Common myeloid progenitor, CD34-positive (primary cell): Measurements from ENCODE around the gene ZNF750.

Experiments
- CTCF ChIA-PET: fragments of 350-600 bp; sonication (Branson Sonifier 250); formaldehyde crosslinking; loops from one replicate; lab custom pipeline; 2021; ENCODE audit warnings: antibody characterized with exemption; lab: Charles Lee
- POLR2A ChIA-PET: fragments of 350-600 bp; sonication (Branson Sonifier 250); formaldehyde crosslinking; loops from one replicate; lab custom pipeline; 2021; ENCODE audit warnings: antibody characterized with exemption; lab: Charles Lee
- DNase-seq, 3 donors: peaks; one replicate each; pipeline versions ENCODE4 v3.0.0 to v3.0.0-alpha.2; 2013
- H3K27ac ChIP-seq, 2 experiments: 1 replicate in 1 of 2; 2 replicates in 1 of 2; pipeline ENCODE4 v1.7.0; 2013; ENCODE audit warnings: inconsistent platforms in 2 of 2, low read length in 2 of 2, mild to moderate bottlenecking in 2 of 2, low read depth in 1 of 2, moderate library complexity in 1 of 2; ENCODE audit not compliant: severe bottlenecking in 2 of 2, insufficient read depth in 1 of 2, poor library complexity in 1 of 2
- H3K27me3 ChIP-seq, 5 experiments: replicated peaks in 2 of 5; 1 replicate in 3 of 5; 2 replicates in 2 of 5; pipeline versions ENCODE4 v1.6.1 to v1.7.0; 2013; ENCODE audit warnings: low read length in 4 of 5, mild to moderate bottlenecking in 2 of 5, moderate library complexity in 2 of 5, inconsistent platforms in 1 of 5; ENCODE audit not compliant: insufficient read depth in 5 of 5, control insufficient read depth in 4 of 5
- H3K36me3 ChIP-seq, 4 experiments: 1 replicate in 2 of 4; 2 replicates in 2 of 4; pipeline versions ENCODE4 v1.6.1 to v1.7.0; 2013; ENCODE audit warnings: low read length in 3 of 4, control low read depth in 1 of 4, mild to moderate bottlenecking in 1 of 4; ENCODE audit not compliant: control insufficient read depth in 4 of 4, insufficient read depth in 4 of 4
- H3K4me1 ChIP-seq, 4 experiments: 1 replicate in 3 of 4; 2 replicates in 1 of 4; pipeline versions ENCODE4 v1.6.1 to v1.7.1; 2013; ENCODE audit warnings: low read length in 3 of 4, mild to moderate bottlenecking in 3 of 4, control low read depth in 1 of 4, inconsistent platforms in 1 of 4, moderate library complexity in 1 of 4; ENCODE audit not compliant: control insufficient read depth in 4 of 4, insufficient read depth in 4 of 4; ENCODE audit errors: control extremely low read depth in 1 of 4
- H3K4me3 ChIP-seq, 7 experiments: 1 replicate in 4 of 7; 2 replicates in 3 of 7; pipeline versions ENCODE4 v1.5.1 to v1.7.0; 2013; ENCODE audit warnings: mild to moderate bottlenecking in 7 of 7, low read length in 6 of 7, moderate library complexity in 6 of 7, inconsistent platforms in 2 of 7, low read depth in 2 of 7, control low read depth in 1 of 7; ENCODE audit not compliant: insufficient read depth in 4 of 7, control insufficient read depth in 1 of 7; ENCODE audit errors: extremely low read depth in 1 of 7
- H3K9me3 ChIP-seq, 5 experiments: 1 replicate in 4 of 5; 2 replicates in 1 of 5; pipeline versions ENCODE4 v1.6.1 to v1.7.1; 2013; ENCODE audit warnings: low read length in 4 of 5, mild to moderate bottlenecking in 2 of 5, inconsistent platforms in 1 of 5, low read depth in 1 of 5, moderate library complexity in 1 of 5; ENCODE audit not compliant: control insufficient read depth in 4 of 5, insufficient read depth in 2 of 5; ENCODE audit errors: control extremely low read depth in 1 of 5
- WGBS: methylation state at CpG from one replicate; pipeline ENCODE4 v1.1.5; 2013; ENCODE audit not compliant: insufficient coverage; 5-methylcytosine and 5-hydroxymethylcytosine counted together

The ZNF750 gene

DNA sequence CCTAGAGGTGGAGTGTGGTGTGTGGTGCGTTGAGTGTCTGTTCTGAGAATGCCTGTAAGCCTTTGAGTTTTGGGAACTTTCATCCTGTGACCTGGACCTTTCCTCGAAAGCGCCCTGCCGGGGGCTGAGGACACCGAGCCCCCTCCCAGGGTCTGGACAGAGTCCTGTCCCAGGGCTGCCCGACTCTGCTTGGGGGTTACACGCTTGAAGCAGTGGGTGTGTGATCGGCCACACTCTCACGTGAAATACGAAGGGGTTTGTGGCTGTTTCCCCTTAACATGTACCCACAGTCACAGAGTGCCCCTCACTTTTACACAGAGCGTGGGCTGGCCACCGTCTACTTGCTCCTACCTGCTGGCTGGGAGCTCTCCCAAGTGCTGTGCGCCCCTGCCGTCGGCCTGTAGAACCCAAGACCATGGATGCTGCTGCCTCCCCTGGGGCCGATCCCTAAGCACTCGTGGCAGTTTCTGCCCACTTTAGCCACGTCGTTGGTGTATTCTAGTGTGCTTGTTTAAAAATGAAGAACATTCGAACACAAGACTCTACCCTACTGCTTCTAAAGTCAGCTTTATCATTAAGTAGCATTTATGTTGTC, 6.8 kb downstream of the ZNF750 start:
- ChIA-PET CTCF (interaction anchor here (2.6 kb wide), 1 partner anchor 11 kb away, joined by 7 read pairs; no protein-coding TSS in a partner anchor), POLR2A (interaction anchor here (0.6 kb wide), 1 partner anchor 46 kb away, joined by 3 read pairs; no protein-coding TSS in a partner anchor)
- Histone ChIP-seq H3K9me3 (no peaks in the 10 kb centered on the region), H3K4me1 (peaks cover 0 to 4% (median 0%) of the 10 kb centered on the region in 4 experiments), H3K36me3 (peaks cover 0 to 24% (median 14%) of the 10 kb centered on the region in 4 experiments), H3K4me3 (no peak overlapping the region), H3K27ac (no peak overlapping the region), H3K27me3 (no peaks in the 10 kb centered on the region)
- 97% methylated on average over 17 of the region's 20 CpGs for WGBS
- DNase-seq, result no peak

GRCh38 chr17:82832411-82832810, 7.4 kb downstream of the ZNF750 start:
- no peaks in the 10 kb centered on the region for H3K27me3 ChIP-seq
- POLR2A ChIA-PET, result no interaction called here
- H3K4me3 ChIP-seq, result no peak overlapping the region
- peaks cover 0 to 24% (median 16%) of the 10 kb centered on the region in 4 experiments for H3K36me3 ChIP-seq
- no peak for DNase-seq
- no peaks in the 10 kb centered on the region for H3K4me1 ChIP-seq
- 98% methylated on average over 20 of the region's 20 CpGs for WGBS
- CTCF ChIA-PET, result no interaction called here
- H3K27ac ChIP-seq, result no peak overlapping the region
- no peaks in the 10 kb centered on the region for H3K9me3 ChIP-seq

DNA sequence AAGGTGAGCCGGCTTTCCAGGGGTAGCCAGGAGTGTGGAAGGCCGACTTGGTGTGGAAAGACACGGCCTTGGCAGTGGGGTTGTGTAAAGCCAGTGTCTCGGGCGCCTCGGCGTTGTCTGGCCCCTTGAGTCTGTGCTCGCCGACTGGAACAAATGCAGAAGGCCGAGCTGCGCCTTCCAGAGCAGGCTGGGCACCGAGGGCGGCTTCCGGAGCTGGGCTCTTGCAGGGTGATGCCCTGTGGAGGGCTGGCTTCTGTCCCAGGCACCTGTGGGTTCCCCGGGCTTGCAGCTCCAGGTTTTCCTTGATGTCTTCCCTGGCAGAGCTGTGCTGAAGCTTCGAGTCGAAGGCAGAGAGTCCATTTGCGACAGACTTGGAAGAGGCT, 8.0 kb downstream of the ZNF750 start:
- no peaks in the 10 kb centered on the region for H3K4me1 ChIP-seq
- ChIA-PET CTCF (interaction anchor here (2.3 kb wide), 1 partner anchor 14 kb away, joined by 7 read pairs; no protein-coding TSS in a partner anchor), POLR2A (no interaction called here)
- H3K27ac ChIP-seq, result no peak overlapping the region
- WGBS, result 97% methylated on average over 18 of the region's 18 CpGs
- no peak for DNase-seq
- H3K27me3 ChIP-seq, result no peaks in the 10 kb centered on the region
- peaks cover 0 to 25% (median 16%) of the 10 kb centered on the region in 4 experiments for H3K36me3 ChIP-seq
- H3K9me3 ChIP-seq, result no peaks in the 10 kb centered on the region
- no peak overlapping the region for H3K4me3 ChIP-seq

DNA sequence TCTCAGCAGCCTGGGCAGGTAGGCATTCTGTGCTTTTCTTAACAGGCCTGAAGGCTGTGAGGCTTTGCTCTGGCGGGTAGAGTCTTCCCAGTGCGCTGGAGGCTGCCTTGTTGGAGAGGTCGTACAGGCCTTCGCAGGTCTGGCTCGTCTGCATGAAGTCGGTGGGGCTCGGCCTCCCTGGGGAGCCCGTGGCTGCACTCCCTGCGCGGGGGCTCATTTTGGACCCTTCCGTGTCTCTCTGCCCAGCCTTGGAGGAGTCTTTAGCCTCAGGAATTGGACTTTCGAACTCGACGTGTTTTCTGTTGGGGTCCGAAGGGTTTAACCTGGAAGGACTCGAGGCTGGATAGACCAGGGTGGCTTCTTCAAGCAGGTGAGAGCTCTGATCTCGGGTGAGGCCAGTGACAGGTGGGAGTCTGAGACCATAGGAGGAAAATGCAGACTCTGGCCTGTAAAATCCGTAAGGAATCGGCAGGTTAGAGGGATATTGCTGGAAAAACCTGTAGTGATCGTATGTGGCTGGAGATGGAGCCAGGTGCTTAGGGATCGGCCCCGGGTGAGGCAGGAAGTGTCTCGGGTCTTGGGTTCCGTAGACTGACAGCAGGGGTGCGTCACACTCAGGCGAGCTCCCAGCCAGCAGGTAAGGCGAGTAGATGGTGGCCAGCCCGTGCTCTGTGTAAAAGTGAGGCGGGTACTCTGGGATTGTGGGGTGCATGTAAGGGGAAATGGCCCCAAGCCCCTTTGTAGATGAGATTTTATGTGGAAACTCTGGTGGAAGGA, 8.6 kb downstream of the ZNF750 start:
- CTCF ChIA-PET, result interaction anchor here (1.5 to 2.3 kb wide), 2 partner anchors 14 to 163 kb away, joined by 4 to 7 read pairs; no protein-coding TSS in a partner anchor
- H3K27ac ChIP-seq, result no peak overlapping the region
- no peak for DNase-seq
- H3K9me3 ChIP-seq, result no peaks in the 10 kb centered on the region
- POLR2A ChIA-PET, result no interaction called here
- H3K4me3 ChIP-seq, result no peak overlapping the region
- no peaks in the 10 kb centered on the region for H3K4me1 ChIP-seq
- H3K36me3 ChIP-seq, result peaks cover 0 to 23% (median 15%) of the 10 kb centered on the region in 4 experiments
- H3K27me3 ChIP-seq, result no peaks in the 10 kb centered on the region
- WGBS, result 97% methylated on average over 29 of the region's 29 CpGs

- POLR2A ChIA-PET, result no interaction called here
- peaks cover 0 to 22% (median 13%) of the 10 kb centered on the region in 4 experiments for H3K36me3 ChIP-seq
- H3K4me1 ChIP-seq, result no peaks in the 10 kb centered on the region
- H3K9me3 ChIP-seq, result no peaks in the 10 kb centered on the region
- WGBS, result 97% methylated on average over 22 of the region's 22 CpGs
- no peaks in the 10 kb centered on the region for H3K27me3 ChIP-seq
- no peak for DNase-seq
- no peak overlapping the region for H3K4me3 ChIP-seq
- CTCF ChIA-PET, result interaction anchor here (1.5 to 2.3 kb wide), 2 partner anchors 13 to 162 kb away, joined by 4 to 7 read pairs; no protein-coding TSS in a partner anchor
- H3K27ac ChIP-seq, result no peak overlapping the region
These were observed 9.6 kb downstream of the ZNF750 start for GRCh38 chr17:82830249-82830661.

- WGBS, result 98% methylated on average over 9 of the region's 26 CpGs
- POLR2A ChIA-PET, result no interaction called here
- H3K4me3 ChIP-seq, result no peak overlapping the region
- H3K4me1 ChIP-seq, result no peaks in the 10 kb centered on the region
- H3K9me3 ChIP-seq, result no peaks in the 10 kb centered on the region
- no peaks in the 10 kb centered on the region for H3K27me3 ChIP-seq
- no peak overlapping the region for H3K27ac ChIP-seq
- H3K36me3 ChIP-seq, result peaks cover 0 to 22% (median 13%) of the 10 kb centered on the region in 4 experiments
- CTCF ChIA-PET, result no interaction called here
- DNase-seq, result no peak
These were observed 10.8 kb downstream of the ZNF750 start for GRCh38 chr17:82828875-82829487.
